ENCODE results near the gene AKT1. TPM values are rescaled to one million over a fixed set of nuclear protein-coding genes. Genes with fewer than 3 reads are reported as not detected.
"Not testable (repeated sequence)": the region's sequence is repeated elsewhere in the genome, so short reads cannot be mapped to it uniquely, and the experiment has no call there.

The AKT1 gene
- polyA plus RNA-seq = 10 to 100 TPM; 62.6 to 62.9 TPM

DNA sequence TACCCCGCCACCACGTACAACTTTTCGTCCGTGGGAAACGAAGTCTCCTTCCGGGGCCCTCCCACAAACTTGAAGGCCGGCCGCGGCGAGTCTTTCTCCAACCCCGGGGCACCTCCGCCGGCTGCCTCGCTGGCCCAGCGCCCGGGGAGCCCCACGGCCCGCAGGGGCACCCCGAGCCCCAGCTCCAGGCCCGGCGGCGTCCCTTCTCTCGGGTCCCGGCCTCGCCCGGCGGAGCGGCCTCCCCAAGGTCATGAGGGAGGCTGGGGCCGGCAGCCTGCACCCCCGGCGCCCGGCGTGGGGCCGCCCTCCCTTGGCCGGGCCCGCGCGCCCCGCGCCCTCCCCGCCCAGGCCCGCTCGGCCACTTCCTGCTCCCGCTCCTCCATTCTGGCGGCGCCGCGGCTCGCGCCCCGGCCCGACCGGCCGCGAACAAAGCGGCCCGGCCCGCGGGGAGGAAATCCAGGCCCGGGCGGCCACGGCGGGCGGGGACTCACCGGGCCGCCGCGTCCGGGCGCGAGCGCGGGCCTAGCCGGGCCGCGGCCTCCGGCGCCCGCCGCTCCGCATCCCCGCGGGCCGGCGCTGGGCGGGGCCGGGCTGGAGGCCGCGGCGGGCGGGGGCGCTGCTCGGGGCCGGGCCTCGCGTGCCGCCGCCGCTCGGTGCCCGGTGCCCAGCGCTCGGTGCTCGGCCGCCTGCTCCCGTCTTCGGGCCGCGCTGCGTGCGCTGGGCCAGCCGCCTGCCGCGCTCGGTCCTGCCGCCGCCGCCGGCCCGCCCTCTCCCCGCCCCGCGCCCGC is at the start of gene AKT1:
Gene AKT1 (minus strand): TSS at position 756 of the 788 bp plus-strand sequence. CDS start 3,105 bp downstream, outside the sequence.
- 1% methylated on average over 30 to 123 of the region's 124 CpGs for WGBS, 2 donors
- Histone ChIP-seq H3K4me1 (ENCODE audit: control insufficient read depth in 2 of 2, insufficient read depth in 2 of 2, low read length in 1 of 2) (peaks cover 12 to 43% of the 10 kb centered on the region in 2 donors), H3K9me3 (ENCODE audit: control insufficient read depth in 2 of 2, insufficient read depth in 1 of 2, low read depth in 1 of 2, low read length in 1 of 2) (no peaks in the 10 kb centered on the region), H3K4me3 (ENCODE audit: low read depth in 1 of 2, low read length in 2 of 2) (peak within 1 kb of the TSS; percentile 66 to 82), H3K27ac (ENCODE audit: low read depth in 2 of 2, low read length in 1 of 2) (peak within 1 kb of the TSS; percentile 90 to 93), H3K36me3 (ENCODE audit: control insufficient read depth in 2 of 2, insufficient read depth in 2 of 2, low read length in 1 of 2) (peaks cover 0 to 23% of the 10 kb centered on the region in 2 donors), H3K27me3 (ENCODE audit: control insufficient read depth in 1 of 2, insufficient read depth in 2 of 2, low read length in 2 of 2) (no peaks in the 10 kb centered on the region)

DNA sequence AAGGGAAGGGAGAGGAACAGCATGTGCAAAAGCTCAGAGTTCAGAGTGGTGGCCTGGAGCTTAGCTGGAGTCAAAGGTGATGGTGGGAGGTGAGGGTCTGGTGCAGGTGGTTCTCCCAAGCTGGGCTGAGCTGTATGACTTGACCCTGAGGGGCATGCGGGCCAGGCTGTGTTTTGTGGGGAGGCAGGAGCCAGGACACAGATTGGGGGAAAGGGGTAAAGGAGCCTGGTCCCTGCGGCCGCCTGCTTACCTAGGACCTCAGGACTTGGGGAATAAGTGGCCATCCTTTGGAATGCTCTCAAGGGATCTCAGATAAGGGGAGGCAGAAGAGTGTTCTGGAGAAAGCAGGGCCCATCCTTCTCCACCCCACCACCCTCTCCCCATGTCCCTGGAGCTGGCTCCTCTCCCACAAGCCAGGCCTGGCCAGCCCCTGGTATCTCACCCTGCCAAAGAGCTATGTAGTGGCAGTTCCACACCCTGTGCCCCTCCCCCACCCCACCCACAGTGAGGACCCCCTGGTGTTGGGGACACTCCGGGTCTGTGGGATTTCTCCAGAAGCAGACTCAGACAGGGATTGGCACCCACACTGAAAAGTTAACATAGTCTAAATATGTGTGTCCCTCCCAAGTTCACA is 49.6 kb upstream of the AKT1 start:
- H3K9me3 ChIP-seq (ENCODE audit: control insufficient read depth in 2 of 2, insufficient read depth in 1 of 2, low read depth in 1 of 2, low read length in 1 of 2) = no peaks in the 10 kb centered on the region
- peaks cover 15 to 17% of the 10 kb centered on the region in 2 donors for H3K4me1 ChIP-seq (ENCODE audit: control insufficient read depth in 2 of 2, insufficient read depth in 2 of 2, low read length in 1 of 2)
- peaks cover 0 to 3% of the 10 kb centered on the region in 2 donors for H3K27me3 ChIP-seq (ENCODE audit: control insufficient read depth in 1 of 2, insufficient read depth in 2 of 2, low read length in 2 of 2)
- no peak overlapping the region for H3K4me3 ChIP-seq (ENCODE audit: low read depth in 1 of 2, low read length in 2 of 2)
- no peaks in the 10 kb centered on the region for H3K36me3 ChIP-seq (ENCODE audit: control insufficient read depth in 2 of 2, insufficient read depth in 2 of 2, low read length in 1 of 2)
- H3K27ac ChIP-seq (ENCODE audit: low read depth in 2 of 2, low read length in 1 of 2) = no peak overlapping the region
- WGBS, 2 donors = 89 to 90% methylated on average over 4 of the region's 4 CpGs

DNA sequence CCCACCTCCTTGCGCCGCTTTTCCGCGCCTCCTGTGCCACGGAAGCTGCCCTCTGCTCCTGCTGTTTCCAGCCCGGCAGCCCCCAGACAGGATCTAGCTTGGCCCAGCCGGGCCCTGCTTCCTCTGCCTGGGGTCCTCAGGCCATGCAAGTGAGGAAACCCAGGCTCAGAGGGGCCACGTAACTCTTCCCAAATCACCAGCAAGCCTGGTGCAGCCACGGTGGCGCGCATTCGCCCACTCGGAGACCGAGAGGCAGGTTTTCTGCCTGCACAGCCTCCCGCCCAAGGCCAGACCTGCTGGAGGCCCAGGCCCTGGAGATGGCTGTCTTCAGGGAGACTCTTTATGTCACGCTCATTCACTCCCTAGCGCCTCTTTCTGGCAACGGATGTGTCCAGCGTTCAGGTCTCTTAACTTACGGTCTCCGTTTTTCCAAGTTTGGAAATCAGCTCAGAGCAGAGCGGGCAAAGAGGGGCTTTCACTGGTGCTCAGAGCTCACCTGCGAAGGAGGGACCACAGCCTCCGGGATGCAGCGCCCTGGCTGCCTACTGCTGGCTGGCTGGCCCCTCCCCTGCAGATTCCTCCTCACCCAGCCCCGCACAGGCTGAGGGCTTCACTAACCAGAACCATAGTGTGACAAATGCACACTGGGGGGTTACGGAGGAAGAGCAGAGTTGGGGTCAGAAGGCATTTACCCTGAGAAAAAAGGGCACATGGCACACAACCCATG is 48.9 kb upstream of the AKT1 start:
- 12% methylated on average over 27 of the region's 27 CpGs for WGBS, 2 donors
- no peaks in the 10 kb centered on the region for H3K36me3 ChIP-seq (ENCODE audit: control insufficient read depth in 2 of 2, insufficient read depth in 2 of 2, low read length in 1 of 2)
- peaks cover 15 to 17% of the 10 kb centered on the region in 2 donors for H3K4me1 ChIP-seq (ENCODE audit: control insufficient read depth in 2 of 2, insufficient read depth in 2 of 2, low read length in 1 of 2)
- peak overlapping the region in 1 of 2 donors; percentile 32 for H3K4me3 ChIP-seq (ENCODE audit: low read depth in 1 of 2, low read length in 2 of 2)
- peaks cover 0 to 3% of the 10 kb centered on the region in 2 donors for H3K27me3 ChIP-seq (ENCODE audit: control insufficient read depth in 1 of 2, insufficient read depth in 2 of 2, low read length in 2 of 2)
- H3K9me3 ChIP-seq (ENCODE audit: control insufficient read depth in 2 of 2, insufficient read depth in 1 of 2, low read depth in 1 of 2, low read length in 1 of 2) = no peaks in the 10 kb centered on the region
- H3K27ac ChIP-seq (ENCODE audit: low read depth in 2 of 2, low read length in 1 of 2) = no peak overlapping the region

DNA sequence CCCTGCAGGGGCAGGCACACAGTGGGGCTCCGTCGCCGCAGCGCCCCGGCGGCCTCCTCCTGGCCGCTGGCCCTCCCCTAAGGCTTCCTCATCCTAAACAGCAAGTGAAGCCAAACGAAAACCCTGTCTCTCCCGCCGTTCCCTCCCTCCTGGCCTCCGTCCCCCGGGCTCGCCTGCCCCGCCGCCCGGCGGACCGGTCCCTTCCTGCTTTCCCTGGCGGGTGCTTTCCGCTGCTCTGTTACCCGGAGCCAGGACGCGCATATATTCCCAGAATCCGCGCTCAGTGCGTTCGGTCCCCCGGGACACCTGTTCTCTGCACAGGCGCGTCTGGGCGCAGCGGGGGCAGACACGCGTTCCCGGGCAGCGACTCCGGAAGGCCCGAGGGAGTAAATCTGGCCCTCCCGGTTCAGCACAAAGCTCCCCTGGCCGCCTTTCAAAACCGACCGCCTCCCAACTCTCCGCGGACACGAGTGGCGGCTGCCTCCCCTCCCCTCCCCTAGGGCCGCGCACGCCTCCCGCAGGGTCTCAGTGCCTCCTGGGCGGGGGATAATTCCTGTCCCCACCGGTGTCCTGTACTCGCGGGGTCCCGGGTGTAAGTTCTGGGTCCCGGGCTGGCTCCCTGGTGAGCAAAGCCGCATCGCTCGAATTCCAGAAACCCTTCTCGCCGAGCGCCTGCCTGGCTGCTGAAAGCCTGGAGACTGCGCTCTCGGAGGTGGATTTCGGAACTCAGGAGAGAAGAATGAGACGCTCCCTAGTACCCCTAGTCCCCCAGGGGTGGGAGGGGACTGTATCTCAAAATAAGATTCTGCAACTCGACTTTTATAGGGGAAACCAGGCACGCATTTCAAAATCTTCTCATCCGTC is 48.1 kb upstream of the AKT1 start:
- Histone ChIP-seq H3K4me1 (ENCODE audit: control insufficient read depth in 2 of 2, insufficient read depth in 2 of 2, low read length in 1 of 2) (peaks cover 15 to 17% of the 10 kb centered on the region in 2 donors), H3K9me3 (ENCODE audit: control insufficient read depth in 2 of 2, insufficient read depth in 1 of 2, low read depth in 1 of 2, low read length in 1 of 2) (no peaks in the 10 kb centered on the region), H3K27me3 (ENCODE audit: control insufficient read depth in 1 of 2, insufficient read depth in 2 of 2, low read length in 2 of 2) (peaks cover 0 to 3% of the 10 kb centered on the region in 2 donors), H3K4me3 (ENCODE audit: low read depth in 1 of 2, low read length in 2 of 2) (peak overlapping the region; percentile 32 to 42), H3K27ac (ENCODE audit: low read depth in 2 of 2, low read length in 1 of 2) (no peak overlapping the region), H3K36me3 (ENCODE audit: control insufficient read depth in 2 of 2, insufficient read depth in 2 of 2, low read length in 1 of 2) (no peaks in the 10 kb centered on the region)
- WGBS, 2 donors = 1 to 3% methylated on average over 62 to 69 of the region's 69 CpGs

DNA sequence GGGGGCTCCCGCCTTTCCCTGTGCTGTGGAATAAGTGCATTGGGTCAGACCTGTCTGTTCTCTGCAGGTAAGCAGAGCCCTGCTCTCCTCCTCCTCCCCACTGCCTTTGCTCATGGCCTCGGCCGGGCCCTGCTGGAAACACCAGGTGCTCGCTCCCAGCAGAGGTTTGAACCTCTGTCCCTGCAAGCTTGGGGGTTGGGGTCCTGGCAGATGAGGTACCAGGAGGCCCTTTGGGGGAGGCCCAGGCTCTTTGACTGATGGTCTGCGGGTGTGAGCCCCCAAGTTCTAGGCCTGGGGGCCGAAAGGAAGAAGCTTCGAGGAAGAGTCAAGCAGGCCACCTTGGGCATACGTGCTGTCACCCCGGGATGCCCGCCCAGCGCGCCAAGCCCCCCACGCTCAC is 47.5 kb upstream of the AKT1 start:
- Histone ChIP-seq H3K9me3 (ENCODE audit: control insufficient read depth in 2 of 2, insufficient read depth in 1 of 2, low read depth in 1 of 2, low read length in 1 of 2) (no peaks in the 10 kb centered on the region), H3K27me3 (ENCODE audit: control insufficient read depth in 1 of 2, insufficient read depth in 2 of 2, low read length in 2 of 2) (peaks cover 0 to 3% of the 10 kb centered on the region in 2 donors), H3K4me3 (ENCODE audit: low read depth in 1 of 2, low read length in 2 of 2) (peak overlapping the region in 1 of 2 donors; percentile 32), H3K36me3 (ENCODE audit: control insufficient read depth in 2 of 2, insufficient read depth in 2 of 2, low read length in 1 of 2) (no peaks in the 10 kb centered on the region), H3K27ac (ENCODE audit: low read depth in 2 of 2, low read length in 1 of 2) (no peak overlapping the region), H3K4me1 (ENCODE audit: control insufficient read depth in 2 of 2, insufficient read depth in 2 of 2, low read length in 1 of 2) (peaks cover 15 to 17% of the 10 kb centered on the region in 2 donors)
- 41 to 45% methylated on average over 13 of the region's 13 CpGs for WGBS, 2 donors

DNA sequence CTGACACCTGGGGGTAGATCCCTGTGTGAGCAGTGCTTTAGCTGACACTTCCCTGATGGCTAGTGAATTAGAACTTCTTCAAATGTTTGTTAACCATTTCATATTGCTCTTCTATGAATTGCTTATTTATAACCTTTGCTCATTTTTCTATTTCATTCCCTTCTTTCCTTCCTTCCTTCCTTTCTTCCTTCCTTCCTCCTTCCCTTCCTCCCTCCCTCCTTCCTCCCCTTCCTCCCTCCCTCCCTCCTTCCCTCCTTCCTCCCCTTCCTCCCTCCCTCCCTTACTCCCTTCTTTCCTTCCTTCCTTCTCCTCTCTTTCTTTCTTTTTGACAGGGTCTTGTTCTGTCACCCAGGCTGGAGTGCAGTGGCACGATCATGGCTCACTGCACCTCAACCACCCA is 46.2 kb upstream of the AKT1 start:
- no peak overlapping the region for H3K27ac ChIP-seq (ENCODE audit: low read depth in 2 of 2, low read length in 1 of 2)
- 84 to 91% methylated on average over 1 of the region's 1 CpG for WGBS, 2 donors
- peaks cover 15 to 17% of the 10 kb centered on the region in 2 donors for H3K4me1 ChIP-seq (ENCODE audit: control insufficient read depth in 2 of 2, insufficient read depth in 2 of 2, low read length in 1 of 2)
- H3K27me3 ChIP-seq (ENCODE audit: control insufficient read depth in 1 of 2, insufficient read depth in 2 of 2, low read length in 2 of 2) = peaks cover 0 to 3% of the 10 kb centered on the region in 2 donors
- no peaks in the 10 kb centered on the region for H3K9me3 ChIP-seq (ENCODE audit: control insufficient read depth in 2 of 2, insufficient read depth in 1 of 2, low read depth in 1 of 2, low read length in 1 of 2)
- no peaks in the 10 kb centered on the region for H3K36me3 ChIP-seq (ENCODE audit: control insufficient read depth in 2 of 2, insufficient read depth in 2 of 2, low read length in 1 of 2)
- H3K4me3 ChIP-seq (ENCODE audit: low read depth in 1 of 2, low read length in 2 of 2) = no peak overlapping the region

DNA sequence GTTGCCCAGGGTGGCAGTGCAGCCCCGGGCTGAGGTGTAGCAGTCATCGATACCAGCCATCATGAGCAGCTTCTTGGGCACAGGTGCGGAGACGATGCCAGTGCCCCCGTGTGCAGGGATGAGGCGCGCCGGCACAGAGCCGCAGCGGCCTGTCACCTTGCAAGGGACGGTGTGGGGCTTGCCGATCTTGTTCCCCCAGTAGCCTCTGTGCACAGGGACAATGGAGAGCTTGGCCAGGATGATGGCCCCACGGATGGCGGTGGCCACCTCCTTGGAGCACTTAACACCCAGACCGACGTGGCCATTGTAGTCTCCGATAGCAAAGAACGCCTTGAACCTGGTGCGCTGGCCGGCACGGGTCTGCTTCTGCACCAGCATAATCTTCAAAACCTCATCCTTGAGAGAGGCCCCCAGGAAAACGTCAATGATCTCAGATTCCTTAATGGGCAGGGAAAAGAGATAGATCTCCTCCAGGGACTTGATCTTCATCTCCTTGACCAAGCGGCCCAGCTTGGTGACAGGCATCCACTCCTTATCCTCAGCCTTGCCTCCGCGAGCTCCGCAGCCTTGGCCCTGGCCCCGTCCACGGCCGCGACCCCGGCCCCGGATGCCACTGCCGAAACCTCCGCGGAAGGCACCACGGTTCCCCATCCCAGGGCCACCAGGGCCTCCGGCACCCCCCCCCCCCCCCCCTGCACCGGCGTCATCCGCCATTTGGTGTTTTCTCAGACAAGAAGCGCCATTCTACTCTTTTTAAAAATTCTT is 40.8 kb upstream of the AKT1 start:
- not testable (repeated sequence) for H3K27ac ChIP-seq (ENCODE audit: low read depth in 2 of 2, low read length in 1 of 2); H3K27me3 ChIP-seq (ENCODE audit: control insufficient read depth in 1 of 2, insufficient read depth in 2 of 2, low read length in 2 of 2); H3K9me3 ChIP-seq (ENCODE audit: control insufficient read depth in 2 of 2, insufficient read depth in 1 of 2, low read depth in 1 of 2, low read length in 1 of 2); H3K36me3 ChIP-seq (ENCODE audit: control insufficient read depth in 2 of 2, insufficient read depth in 2 of 2, low read length in 1 of 2); H3K4me3 ChIP-seq (ENCODE audit: low read depth in 1 of 2, low read length in 2 of 2); H3K4me1 ChIP-seq (ENCODE audit: control insufficient read depth in 2 of 2, insufficient read depth in 2 of 2, low read length in 1 of 2)
- 92 to 95% methylated on average over 37 to 41 of the region's 41 CpGs for WGBS, 2 donors

DNA sequence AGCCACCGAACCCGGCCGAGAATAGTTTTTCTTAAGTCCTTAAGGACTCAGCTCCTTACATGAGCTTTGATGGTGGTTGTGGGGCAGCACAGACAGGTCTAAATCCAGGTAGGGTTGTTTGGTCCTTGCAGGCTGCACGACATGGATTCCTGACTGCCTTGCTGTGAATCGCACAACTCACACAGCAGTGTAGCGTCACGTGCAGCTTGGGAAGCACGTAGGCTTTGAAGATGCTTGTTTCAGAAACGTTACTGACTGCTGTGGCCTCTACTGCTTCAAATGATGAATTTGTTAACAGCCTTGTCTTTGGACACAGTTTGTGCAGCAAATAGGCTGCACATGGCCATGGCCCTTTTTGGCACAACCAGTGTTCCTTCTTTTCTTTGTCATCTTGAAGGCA is 35.2 kb upstream of the AKT1 start:
- Histone ChIP-seq H3K27me3 (ENCODE audit: control insufficient read depth in 1 of 2, insufficient read depth in 2 of 2, low read length in 2 of 2) (no peaks in the 10 kb centered on the region), H3K4me1 (ENCODE audit: control insufficient read depth in 2 of 2, insufficient read depth in 2 of 2, low read length in 1 of 2) (peaks cover 3 to 10% of the 10 kb centered on the region in 2 donors), H3K9me3 (ENCODE audit: control insufficient read depth in 2 of 2, insufficient read depth in 1 of 2, low read depth in 1 of 2, low read length in 1 of 2) (no peaks in the 10 kb centered on the region), H3K36me3 (ENCODE audit: control insufficient read depth in 2 of 2, insufficient read depth in 2 of 2, low read length in 1 of 2) (no peaks in the 10 kb centered on the region), H3K4me3 (ENCODE audit: low read depth in 1 of 2, low read length in 2 of 2) (no peak overlapping the region), H3K27ac (ENCODE audit: low read depth in 2 of 2, low read length in 1 of 2) (no peak overlapping the region)
- WGBS, 2 donors = 64 to 66% methylated on average over 9 of the region's 9 CpGs
